HG02884 (cell line): ENCODE results near the gene CHN2.

Experiments
- ATAC-seq: cut with Tn5 transposase; IDR thresholded peaks from one replicate; pipeline ENCODE4 v1.9.1; 2021; ENCODE audit warnings: mild to moderate bottlenecking, moderate library complexity; ENCODE audit not compliant: unreplicated experiment

Gene CHN2

DNA sequence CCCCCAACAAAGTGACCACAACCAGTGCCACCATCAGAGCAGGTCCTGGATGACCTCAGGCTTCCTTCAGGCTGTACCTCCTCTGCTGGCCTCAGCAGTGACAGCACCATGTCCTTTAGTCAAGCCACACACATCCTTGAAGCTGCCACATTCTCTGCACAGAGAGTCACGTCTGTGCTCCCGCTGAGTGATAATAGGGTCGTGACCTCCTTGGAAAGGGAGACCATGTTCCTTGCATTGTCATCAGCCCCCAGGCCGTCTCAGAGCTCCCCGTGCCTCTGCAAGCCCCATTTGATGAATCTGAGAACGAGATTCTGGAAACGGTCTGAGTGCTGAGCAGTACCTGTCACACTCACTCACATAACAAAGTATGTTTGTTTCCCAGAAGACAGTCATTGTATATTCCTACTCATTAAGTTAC, 262.6 kb downstream of the CHN2 start:
- no peak for ATAC-seq

DNA sequence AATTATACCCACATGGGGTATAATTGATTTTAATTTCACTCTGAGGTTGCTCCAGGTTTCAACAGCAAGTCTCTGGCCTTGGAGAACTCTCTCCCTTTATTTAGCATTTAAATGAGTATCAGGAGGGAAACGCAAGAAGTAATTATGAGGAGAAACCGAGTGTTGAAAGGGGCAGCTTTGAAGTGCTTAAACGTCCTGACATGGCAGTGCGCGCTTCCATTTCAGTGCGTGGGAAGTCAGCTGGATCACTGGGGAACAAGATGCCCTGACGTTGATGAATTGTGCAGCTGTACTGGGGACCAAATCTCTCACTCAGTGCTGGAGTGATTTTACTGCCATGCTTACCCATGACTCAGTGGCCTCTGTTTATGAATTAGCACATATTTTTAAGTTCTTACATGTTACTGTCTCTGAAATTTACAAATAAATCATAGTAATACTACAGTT, 263.0 kb downstream of the CHN2 start:
- no peak for ATAC-seq

DNA sequence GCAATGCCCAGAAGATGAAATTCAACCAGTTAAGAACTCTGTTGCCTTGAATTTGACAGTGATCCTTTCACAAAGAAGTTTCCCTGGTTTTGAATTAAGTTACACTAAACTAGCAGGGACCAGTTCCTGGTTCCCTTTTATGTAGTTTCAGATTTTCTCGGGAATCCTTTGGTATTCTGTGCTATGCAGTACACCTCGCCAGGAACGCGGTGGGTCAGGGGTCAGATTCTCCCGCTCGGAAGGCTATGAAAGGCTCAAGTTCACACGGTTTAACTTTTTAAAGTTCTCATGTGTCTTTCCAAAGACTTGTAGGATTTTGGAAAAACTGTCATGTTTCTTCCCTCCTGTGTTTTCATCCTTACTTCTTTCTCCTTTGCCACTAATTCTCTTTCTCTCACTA, 264.4 kb downstream of the CHN2 start:
- no peak for ATAC-seq

DNA sequence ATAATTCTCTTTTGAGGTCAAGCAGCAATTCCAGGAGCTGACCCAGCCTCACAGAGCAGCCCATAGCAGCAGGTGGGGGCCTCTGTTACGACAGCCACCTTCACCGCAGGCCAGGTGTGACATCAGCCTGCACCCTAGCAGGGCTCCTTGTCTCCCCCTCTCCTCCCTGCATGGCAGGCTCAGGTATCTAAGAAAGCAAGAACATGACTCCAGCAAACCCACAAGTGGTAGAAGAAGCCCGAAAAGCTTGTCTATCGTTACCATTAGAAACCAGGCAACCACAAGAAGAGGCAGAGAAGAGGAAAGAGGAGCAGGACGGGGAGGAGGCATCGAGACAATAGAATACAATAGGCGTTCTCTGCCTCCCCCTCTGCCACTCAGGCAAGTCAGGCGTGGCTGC, 265.0 kb downstream of the CHN2 start:
- no peak for ATAC-seq

DNA sequence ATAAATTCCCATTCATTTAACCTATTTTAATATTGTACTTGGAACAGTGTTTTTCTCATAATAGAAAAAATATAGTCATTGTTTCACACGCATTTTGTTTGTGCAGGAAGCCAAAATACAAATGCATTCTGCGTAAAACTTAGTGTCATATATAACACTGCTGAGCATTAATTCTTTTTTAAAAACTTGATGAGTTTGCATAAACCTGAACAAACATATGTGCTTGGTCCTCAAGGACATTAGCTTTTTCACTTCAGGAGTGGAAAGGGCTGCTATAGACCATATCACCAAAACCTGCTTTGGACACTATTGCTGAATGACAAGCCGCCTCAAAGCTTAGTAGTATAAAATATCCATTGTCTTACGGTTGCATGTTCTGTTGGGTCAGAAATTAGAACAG, 267.4 kb downstream of the CHN2 start:
- ATAC-seq: no peak

DNA sequence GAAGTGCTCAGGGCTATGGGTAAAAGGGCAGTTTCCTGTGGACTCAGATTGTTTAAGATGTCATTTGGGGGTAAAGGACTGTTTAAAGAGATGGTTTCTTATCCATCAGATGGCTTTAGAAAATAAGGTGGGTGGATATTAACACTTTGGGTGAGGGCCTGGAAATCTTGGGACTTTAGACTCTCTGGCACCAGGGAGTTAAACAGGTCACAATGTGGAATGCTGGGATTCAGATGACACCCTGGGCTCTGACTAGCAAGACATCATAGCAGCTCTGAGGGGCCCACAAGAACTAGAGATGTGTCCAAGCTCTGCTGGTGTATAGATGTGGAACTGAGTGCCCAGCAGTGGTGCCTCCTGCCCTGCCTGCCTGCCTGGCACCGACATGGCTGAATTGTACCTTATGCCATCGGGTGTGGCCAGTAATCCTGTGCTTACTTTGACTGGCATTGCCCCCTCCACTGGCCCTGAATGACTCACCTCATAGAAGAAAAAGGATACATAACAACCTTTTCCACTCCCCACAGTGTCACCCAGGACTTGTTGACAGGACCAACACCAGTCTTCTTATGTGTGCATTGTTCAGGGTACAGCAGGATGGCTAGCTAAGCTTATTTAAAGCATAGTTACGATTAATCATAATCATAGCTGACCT, 269.1 kb downstream of the CHN2 start:
- ATAC-seq: no peak

DNA sequence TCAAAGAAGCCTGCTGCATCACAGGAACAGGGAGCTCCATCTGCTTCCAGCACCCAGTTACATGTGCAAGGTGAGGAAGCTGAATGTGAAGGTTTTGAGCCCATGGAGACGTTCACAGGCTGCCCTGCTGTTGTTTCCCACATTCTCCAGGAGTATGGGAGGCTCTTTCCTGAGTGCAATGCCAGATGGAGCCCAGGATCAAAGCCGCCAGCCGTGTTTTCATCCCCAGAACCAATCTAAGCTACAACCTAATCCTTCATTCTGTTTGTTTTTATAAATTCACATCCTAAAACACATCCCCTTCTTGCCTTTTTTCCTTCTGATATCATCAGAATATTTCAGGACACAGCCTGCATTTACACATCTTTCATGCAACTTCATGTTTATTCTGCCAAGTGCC, 270.2 kb downstream of the CHN2 start:
- no peak for ATAC-seq

DNA sequence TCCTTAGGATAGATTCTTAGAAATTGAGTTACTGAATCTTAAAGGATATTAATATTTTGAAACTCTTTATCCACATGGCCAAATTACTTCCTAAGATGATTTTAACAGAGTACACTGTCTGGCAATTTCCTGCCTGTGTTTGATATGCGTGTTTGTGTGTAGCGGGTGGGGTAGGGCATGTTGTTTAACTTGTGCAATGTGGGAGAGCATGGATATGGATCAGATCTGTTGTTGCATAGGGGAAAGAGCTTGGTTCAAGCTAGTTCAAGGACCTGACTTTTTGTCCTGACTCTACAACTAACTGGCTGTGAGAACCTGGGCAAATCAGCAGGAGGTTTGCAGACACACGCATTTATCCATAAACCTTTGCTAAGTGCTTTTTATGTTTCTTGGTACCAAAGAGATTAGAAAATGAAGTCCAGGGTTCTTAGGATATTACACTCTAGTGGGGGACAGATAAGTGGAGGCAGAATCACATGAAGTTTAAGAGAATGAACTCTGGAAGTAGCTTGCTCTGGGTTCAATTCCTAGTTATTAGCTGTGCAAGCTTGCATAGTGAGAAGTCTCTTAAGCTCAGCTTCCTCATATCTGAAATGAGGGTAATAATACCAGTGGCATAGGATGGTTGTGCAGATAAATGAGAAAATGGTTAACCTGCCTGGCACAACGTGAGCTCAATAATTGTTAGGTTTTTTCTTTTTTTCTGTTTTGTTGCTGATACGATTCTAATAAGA, 272.8 kb downstream of the CHN2 start:
- ATAC-seq: no peak

DNA sequence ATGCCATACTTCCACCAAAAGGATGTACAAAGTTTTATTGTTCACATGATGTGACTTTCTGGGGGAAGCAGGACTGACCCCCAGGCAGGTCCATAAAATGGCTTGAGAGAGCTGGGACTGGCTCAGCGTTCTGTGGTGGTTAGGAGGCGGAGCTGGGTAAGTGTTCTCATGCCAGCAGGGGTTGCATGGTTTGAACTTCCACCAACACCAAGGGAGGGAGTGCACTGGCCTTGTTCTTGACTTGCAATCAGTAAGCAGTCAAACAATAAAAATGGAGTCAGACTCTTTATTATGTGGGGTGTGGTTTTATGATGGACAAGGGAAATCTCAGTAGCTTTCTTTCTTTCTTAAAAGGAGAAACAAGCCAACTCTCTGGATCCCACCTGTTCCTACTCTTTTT, 273.6 kb downstream of the CHN2 start:
- ATAC-seq: no peak

DNA sequence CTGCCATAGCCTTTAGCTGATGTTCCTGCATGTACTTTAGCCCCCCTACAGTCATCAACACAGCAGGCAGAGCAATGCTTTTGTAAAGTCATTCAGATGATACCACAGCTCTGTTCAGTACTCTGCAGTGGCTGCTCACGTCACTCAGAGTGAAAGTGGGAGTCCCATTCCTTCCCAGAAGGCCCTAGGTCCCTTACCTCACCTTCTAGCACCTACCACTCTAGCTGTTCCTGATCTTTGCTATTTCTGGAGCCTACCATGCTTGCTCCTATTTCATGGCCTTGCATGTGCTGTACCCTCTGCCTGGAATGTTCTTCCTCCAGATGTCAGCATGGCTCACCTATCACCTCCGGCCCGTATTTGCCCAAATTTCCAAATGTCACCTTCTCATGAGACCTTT, 274.7 kb downstream of the CHN2 start:
- no peak for ATAC-seq

DNA sequence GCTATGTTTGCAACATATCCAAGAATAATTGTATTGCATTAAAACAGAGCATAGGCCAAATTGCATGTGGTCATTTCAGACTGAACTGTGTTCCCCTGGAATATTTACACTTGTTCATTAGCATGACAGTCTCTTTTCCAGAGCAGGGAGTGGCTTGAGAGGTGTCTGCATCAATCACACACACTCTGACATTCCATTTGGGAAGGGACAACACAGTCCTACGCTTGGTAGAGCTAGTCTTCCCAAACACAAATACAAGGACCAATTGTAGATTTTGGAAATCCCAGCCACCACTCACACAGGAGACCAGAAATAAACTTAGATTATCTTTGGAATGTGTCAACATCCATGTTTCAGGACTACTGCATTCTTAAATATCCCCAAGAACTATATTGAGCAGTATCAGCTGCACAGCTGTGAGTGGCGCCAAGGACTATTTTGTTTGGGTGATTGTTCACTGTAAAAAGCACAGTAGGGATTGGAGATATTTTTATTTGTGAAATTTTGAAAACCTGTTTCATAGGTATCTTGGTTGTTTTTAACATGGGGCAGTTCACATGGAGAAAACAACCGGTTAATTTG, 275.5 kb downstream of the CHN2 start:
- no peak for ATAC-seq

DNA sequence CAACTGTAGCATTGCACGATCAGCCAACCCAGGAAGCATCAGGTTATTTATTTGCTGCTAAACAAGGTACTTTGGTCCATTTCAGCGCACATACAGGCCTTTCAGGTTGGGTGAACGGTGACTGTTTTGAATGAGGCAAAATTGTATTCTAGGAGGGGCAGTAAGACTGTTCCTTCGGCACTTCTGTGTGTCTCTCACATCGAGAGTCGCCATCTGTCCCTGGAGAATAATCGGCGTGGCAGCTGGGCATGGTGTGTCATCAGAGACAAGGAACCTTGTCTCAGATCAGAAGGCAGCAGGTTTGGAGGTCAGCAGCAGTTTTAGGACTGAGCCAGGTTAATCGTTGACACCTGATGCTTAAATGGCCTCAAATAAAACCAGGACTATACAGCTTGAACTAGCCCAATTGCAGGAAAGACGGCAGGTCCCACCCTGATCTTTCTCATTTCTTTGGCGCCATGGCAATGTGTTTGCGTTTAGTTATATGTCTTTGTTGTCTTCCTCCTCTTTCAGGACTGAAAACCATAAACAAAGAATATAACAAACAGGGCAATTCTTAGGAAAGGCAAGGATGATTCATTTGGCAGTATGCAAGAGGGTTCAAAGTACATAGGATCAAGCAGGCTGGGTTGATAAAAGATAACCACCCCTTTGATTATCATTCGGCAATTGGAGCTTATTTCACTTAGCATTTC, 277.0 kb downstream of the CHN2 start:
- ATAC-seq: no peak

DNA sequence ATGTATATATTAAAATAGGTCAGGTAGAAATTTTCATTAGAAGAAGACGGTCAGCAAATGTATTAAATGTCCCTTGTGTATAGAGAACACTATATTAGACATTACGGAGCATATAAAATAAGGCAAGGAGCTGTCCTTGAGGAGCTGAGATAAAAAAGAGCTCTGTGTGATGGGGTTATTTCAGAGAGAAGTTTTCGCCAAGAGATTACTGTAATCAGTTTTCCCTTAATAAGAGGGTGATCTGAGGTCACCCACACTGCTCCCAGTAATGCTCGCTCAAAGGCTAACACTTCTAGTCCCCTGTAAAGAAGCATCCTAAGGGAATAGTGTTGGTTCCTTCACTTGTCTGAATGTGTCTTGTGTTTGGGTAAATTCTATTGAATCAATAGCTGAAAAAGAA, 282.3 kb downstream of the CHN2 start:
- no peak for ATAC-seq

DNA sequence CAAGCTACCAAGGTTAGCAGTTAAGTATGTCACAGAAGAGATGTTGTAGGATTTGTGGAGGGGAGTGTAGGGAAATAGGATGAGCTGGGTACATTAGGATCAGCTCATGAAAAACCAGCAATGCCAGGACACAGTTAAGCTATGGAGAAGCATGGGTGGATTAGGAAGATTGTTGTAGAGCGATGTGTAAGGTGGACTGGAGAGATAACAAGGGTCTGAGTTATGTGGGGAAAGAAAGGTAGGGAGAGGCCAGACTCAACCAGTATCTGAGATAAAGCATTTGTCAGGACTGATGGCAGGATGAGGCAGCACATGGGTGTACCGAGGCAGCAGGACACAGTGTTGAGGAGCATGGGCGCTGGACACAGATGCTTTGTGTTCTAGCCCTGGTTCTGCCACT, 283.7 kb downstream of the CHN2 start:
- ATAC-seq: no peak

DNA sequence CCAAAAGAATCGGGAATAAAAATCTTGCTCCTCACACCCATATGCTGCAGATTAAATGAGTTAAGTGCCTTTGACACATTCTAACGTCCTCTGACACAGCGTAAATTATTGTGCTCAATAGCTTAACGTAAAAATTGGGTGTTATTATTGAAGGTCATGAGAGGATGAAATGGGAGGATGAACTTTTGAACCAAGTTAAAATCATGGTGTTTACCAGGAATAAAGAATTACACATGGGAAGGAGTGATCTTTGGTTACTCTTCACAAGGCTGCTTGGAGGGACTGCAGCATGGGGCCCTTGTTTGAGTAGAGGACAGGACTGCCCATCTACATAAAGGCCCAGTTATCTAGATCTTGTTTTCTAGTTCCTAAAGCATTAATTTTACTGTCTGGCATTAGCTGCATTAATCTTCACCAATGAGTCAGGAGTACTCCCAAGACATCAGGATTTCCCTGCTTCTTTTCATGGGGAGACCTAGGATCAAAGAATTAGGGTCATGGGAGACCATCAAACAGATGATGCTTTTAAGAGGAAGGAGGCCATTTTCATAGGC, 284.2 kb downstream of the CHN2 start:
- no peak for ATAC-seq

DNA sequence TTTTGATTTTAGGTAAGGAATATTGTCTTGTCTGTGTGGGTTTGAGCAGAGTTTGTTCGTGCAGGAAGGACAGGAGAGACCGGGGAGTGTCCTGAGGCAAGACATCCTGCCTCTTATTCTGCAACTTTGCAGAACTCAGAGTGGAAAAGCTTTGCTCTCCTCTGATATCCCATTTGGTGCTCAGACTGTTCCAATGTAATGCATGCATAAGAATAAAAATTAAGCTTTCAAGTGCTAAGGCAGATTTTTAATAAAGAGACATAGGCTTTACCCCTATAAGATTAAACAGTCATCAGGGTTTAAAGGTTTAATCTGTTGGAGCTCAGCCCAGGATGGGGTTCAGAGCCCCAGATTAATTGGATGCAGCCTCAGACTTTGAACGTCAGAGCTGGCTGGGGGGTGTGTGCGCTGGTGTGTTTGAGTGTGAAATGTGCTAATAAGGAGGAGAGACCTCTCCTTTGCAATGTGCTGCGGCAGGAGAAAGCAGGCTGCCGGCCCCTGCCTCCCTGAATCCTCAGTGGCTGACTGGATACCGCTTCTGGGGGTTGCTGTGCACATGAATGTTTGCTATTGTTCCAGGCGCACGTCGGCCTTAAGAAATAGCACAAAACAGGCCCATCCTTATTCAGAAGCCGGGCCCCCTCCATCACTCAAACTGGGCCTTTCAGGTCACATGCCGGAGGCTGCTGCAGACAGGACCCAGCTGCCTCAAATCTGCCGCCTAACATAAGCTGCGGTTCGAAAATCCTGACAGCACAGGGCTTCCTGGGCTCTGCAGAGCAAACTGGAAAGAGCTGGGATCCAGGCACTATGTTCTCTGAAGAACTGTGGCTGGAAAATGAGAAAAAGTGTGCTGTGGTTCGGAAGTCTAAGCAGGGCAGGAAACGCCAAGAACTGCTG, 285.0 kb downstream of the CHN2 start:
- no peak for ATAC-seq

DNA sequence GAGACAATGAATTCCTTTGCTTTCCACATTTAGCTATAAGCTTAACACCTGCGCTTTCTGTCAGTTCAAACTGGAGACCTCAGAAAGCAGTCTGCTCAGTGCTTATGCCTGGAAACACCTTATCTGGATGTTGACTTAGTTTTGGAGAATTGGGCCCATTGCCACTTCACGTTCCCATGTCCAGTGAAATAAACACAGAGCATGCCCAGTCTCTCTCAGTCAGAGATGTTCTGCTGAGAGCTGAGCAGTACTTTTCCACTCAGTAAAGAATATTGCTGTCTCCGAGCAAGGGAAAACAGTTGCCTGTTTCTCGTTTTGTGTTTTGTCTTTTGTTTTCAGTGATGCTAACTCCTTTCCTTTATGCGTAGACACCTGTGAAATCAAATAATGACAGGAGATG, 285.9 kb downstream of the CHN2 start:
- no peak for ATAC-seq

DNA sequence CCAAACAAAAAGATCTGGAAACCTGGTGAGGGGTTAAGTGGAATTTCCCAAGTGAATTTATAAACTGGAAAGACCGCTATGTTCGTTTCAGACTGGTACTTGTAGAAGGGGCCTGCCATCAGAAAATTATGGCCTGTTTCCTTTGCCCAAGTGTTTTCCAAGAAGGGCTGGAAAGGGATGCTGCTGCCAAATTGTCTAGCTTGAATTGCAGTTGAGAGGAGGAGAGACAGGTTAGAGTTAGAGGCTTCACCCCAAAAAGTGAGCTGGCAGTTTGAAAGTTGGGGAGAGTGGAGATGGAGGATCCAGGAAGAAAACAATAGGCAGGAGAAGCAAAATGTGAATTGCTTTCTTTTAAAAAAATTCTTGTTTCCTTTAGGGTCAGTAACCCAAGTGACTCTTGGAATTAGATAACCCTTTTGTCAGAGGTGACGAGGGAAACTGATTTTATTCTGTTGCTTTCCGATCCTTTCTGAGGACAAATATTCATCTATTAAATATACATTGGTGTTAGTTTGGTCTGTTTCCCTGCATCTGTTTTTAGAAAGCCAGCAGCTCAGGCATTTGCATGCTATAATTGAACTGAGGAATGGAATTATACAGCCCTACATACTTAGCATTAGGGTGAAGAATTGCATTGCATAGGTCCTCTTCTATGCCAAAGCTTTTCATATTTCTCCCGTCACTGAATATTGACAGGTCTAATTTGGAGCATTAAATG, 286.5 kb downstream of the CHN2 start:
- no peak for ATAC-seq

DNA sequence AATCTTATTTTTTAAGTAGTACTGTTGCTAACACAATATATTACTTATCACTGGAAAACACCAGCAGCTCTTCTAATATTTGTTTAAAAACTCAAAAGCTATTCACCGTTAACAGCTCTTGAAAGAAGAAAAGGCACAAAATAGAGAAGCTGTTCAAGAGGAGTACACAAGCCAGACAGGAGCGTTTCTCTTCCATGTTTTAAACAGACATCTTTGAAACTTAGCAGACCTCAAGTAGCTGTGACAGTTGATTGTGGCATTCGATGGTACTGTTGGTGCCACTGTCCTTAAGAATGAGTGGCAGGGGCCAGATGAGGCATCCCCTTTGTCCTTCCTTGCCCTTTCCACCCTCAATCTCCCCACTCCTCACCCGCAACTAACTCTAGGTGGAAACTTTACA, 287.5 kb downstream of the CHN2 start:
- ATAC-seq: no peak
